GM18951 (cell line): Measurements from ENCODE around the gene XIRP2.

ENCODE experiments used
- POLR2A ChIP-seq: IDR thresholded peaks from 4 replicates; pipeline ENCODE4 v1.6.1; 2011; ENCODE audit warnings: mild to moderate bottlenecking; ENCODE audit not compliant: insufficient read length, insufficient read depth; ENCODE audit errors: extremely low read depth
- in situ Hi-C: fragments of 300-500 bp; cut with MboI; formaldehyde crosslinking; loops from one replicate; pipeline ENCODE4 v1.12.0; 2022; ENCODE audit warnings: low sequenced_read_pairs, mixed read lengths, inconsistent platforms; ENCODE audit not compliant: unreplicated experiment

Gene XIRP2

DNA sequence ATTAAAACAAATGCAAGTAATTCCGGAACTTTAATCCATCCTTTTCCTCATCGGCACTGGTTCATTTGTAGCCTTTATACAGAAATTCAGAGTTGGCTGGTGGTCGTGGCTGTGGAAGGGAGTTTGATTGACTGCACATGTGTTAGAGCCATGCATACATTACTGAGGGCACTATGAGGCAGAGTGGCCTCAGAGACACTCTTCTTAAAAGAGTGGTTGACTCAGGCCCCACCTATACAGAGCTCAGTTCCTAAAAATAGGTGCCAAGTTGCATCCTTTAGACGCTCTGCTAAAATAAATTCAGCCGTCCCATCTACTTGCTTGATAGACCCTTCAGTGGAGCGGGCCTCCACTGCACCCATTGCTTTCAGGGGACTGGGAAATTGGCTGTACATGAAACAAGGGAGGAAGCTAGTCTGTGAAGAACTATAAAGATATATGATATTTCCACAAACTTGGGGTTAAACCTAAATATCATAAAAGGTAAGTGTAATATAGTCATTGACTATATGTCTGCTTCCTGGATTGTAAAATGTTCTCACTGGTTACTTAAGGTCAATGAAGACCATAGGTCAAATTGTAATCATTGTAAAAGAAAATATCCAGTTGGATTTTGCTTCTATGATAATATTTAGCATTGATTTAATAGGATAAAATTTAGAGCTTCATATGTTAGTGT lies 298.9 kb downstream of the XIRP2 start:
- in situ Hi-C loops = no loop called here
- no peak for TF ChIP-seq POLR2A

DNA sequence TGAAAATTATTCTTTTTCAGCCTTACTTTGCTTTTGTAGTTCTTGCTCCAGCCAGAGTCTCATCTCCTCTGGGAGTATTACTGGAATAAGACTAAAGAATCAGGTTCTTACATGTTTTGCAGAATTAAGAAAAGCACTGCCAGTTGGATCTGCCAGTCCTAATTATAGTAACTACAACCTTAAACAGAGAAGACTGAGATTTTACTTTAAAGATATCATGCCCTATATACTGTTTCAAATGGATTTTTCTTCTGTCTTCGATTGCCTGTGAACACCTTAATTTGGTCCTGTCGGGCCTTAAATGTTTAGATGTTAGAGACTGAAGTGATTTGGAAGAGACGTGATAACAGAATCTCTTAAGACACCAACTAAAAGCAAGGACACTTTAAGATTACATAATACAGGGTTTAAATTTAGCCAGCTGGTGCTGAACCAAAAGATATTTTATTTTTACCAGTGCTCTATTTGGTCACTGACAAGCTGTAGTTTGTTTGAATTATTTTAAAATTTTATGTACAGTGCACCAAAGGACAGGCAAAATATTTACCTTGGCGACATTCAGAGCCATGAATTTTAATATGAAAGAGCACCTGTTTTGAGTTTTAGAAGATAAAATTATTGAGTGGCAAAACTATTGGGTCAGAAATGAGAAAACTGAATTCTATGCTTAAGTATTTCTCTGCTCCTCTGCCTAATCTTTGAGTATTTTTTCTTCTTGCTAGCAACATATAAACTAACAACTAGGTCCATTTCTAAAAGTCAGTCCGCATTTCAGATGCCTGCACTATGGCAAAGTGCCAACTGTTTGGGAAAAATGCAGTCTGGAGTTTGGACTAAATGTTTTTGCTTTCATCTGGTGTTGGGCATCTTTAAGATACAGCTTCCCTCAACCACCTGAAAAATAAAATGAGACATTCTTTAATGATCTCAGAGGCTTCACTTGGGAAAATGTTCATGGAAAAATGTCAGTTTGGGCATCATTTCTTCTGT lies 300.0 kb downstream of the XIRP2 start:
- in situ Hi-C loops = no loop called here
- no peak for TF ChIP-seq POLR2A

DNA sequence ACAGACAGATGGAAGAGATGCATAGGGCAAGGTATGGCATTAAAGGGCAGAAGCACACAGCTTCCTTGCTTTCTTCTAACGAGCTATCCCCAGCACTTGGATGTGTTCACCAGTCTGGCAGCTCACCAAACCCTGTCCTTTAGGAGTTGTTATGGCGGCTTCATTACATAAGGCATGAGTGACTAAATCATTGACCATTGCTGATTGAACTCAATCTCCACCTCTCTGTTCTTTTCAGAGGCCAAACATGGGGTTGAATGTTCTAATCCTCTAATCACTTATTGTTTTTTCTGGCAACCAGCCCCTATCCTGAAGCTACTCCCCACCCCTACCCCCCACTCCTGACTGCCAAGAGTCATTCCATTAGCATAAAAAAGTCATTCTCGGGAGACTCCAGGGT lies 301.8 kb downstream of the XIRP2 start:
- in situ Hi-C loops = no loop called here
- TF ChIP-seq POLR2A = no peak

DNA sequence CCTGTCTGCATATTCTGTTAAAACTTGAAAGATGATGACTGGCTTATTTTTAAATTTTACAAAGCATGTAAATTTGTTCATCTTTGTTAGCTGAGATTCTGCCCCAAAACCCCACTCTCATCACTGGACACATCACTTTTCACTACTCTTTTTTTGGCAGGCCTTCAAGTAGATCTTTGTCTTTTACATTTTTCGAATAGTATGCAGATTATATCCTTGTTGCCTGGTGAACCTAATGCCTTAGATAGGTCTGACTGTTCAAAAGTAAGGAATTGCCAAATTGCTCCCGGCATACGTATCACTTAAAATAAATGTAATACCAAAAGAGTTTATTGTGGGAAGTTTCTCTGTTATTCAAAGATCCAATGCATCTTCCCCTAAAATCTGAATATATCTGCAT lies 303.3 kb downstream of the XIRP2 start:
- no peak for TF ChIP-seq POLR2A
- in situ Hi-C loops = no loop called here

DNA sequence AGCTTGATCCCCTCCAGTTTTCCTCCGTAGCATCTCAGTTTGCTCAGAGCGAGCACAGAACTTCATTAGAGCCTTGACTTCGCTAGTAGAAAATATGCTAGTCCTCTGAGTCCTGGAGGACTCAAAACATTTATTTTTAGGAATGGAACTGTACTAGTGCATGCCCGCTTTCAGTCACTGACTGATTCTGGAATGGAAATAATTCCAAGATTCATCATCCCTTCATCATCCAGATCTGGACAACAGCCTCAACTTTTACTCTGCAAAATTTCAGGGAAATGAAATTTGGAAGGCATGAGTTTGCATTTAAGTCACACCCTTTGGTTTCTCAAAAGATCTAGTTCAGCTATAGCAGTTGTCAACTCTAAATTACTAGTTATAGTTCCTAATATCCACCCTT lies 304.6 kb downstream of the XIRP2 start:
- in situ Hi-C loops = no loop called here

DNA sequence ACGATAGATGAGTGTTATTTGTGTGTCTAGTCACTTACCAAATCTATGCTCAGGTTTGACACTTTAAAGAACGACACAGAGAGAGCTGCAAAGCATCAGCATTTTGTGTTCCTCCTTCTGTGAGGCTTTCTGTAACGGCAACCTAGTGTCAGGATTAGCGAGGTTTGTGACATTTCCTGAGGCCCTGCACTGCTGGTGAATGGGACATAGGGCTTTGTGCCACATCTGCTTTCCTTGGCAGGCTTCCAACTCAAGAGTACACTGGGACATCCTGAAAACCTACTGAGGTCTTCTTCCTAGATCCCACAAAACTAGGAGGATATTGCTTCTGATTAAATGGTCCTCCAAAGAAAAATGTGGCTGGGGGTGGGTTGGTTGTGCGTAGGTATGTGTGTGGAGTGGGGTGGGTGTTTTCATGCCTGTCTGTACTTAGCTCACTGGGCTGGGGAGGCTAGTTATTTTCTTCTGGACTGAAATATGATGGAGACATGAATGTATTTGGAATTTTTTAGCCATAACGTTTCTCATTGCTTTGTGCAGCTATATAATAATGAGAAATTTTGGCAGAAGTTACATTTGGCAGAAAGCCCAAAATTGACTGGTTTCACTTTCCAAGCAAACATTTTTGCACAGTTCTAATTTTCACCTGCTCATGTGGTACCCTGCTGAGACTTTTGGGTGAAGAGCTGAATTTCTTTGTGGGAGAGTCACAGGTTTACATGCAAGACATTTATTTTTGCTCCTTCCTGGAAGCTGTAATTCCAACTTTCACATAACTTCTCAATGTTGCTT lies 308.4 kb downstream of the XIRP2 start:
- no peak for TF ChIP-seq POLR2A
- in situ Hi-C loops = no loop called here

More for the DNA sequence above, 304.6 kb downstream of the XIRP2 start:
- TF ChIP-seq POLR2A = no peak

DNA sequence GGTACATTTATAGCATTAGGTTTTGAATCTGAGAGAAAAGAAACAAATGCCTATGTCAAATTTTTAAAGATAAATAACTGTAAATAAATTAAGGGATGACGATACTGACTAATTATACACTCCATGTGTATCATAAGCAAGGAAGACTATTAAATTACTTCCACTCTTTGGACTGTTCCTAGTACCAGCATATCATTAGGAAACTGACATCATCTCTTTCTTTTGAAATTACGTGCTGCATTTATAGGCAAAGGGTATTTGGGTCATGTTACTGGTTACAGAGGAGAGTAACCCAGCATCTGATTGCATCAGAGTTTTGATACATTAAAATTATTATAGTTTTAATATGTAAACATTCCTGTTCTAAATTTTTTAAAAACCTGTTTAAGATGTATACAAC lies 309.7 kb downstream of the XIRP2 start:
- no peak for TF ChIP-seq POLR2A
- in situ Hi-C loops = no loop called here

DNA sequence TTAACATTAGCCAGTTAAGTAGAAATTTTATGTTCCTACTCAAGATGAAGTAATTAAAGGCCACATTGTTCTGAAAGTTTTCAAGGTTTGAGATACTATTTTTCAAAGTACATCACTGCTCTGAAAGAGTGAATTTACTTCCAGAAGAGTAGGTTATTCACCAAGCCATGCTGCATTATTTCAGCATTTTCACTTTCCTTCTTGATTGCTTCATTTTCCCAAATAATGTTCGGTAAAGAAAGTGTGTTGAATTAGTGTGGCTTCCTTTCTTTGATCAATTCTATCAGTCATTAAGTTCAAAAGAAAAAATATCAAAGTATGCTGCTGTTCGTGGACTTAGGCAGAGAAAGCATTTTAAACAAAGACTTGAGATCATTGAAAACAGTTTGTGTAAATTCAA lies 310.3 kb downstream of the XIRP2 start:
- no peak for TF ChIP-seq POLR2A
- in situ Hi-C loops = no loop called here

DNA sequence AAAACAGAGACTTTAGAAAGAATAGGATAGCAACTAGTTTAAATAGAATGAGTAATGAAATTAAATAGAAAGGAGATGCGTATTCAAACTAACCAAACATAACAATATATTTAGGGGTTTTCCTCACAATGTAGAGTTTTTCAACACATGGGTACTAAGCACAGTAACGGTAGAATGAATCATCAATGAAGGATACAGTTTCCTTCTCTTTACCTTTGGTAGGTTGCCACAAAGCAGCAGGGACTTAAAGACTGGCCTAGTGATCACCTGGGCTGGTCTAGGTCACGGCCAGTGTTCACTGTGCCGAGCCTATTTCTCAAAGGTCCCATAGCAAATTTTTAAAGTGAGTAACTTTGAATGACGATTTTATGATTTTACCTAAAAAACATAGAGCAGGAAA lies 311.7 kb downstream of the XIRP2 start:
- in situ Hi-C loops = no loop called here
- TF ChIP-seq POLR2A = no peak

DNA sequence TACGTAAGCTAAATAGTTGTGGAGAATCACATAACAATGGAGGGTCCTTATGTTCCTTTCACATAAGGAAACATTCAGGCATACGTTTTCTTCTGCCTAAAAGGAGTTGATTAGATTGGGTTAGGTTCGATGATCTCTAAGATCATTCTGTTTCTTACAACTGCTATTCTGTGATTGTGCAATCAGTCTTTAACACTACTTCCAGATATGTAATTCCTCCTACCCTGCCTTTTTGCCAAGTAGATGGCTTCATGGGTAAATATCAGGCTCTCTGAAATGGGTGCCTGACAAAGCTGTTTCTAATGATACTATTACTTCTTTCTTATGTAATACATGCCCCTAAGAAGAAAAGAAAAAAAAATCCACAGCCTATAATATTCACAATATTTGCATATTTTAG lies 321.5 kb downstream of the XIRP2 start:
- in situ Hi-C loops = no loop called here

DNA sequence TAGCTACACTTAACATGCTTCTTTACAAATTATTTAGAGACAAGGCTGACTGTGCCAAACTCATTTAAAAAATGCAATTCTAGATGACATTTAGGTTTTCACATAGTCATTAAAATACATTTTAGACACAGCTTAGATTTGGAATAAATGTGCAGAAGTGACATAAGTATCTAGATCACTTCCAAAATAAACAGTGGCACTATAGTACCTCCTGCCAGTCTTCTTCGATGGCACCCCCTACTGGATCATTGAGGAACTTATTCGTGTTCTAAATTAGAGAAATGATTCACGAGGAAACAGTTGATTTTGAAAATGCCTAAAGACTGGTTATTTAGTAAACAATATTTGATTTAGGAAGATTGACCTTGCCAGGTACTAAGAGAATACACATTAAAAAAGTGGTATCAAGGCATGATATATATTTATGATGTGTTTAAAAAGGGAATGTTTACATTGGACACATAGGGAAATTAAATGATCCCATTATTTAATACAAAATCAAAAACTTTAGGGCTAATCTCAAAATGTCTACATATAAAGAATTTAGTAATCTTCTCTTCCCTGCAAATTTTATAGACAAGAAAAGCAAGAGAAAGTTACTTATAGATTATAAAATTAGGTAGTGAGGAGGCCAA lies 323.9 kb downstream of the XIRP2 start:
- in situ Hi-C loops = no loop called here
- no peak for TF ChIP-seq POLR2A

More for the DNA sequence above, 321.5 kb downstream of the XIRP2 start:
- no peak for TF ChIP-seq POLR2A

DNA sequence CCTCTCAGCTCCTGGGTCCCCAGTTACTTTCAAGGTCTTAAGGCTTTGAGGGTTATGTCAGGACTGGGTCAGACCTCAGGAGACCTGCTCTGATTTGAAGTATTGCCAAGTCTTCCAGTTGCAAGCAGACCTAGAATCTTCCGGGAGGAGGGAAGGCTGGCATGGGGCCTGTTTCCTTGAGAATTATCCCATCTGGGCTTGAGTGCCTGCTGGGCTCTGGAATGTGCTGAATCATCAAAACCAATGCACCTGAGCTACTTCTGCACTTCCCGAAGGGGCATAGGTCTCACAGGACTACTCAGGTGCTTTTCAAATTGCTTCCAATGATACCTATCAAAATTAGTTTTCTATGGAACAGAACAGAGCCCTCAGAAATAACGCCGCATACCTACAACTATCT lies 327.3 kb downstream of the XIRP2 start:
- TF ChIP-seq POLR2A = no peak
- in situ Hi-C loops = no loop called here

DNA sequence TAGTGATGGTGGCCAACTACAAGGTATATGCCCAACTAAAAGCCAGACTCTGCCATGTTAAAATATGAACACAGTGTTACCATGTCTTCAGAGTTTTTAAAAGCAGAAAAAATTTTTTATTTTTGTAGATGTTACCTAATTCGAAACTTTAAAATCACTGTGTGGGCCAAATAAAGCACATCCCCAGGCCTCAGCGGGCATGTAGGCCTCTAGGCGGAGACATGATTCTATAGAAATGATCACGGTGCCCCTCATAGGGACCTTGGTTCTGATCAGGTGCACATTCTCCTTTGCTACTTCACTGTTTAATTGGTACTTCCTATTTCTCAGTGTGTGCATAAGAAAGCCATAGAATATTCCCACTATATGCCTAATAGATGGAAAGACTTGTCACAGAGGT lies 349.2 kb downstream of the XIRP2 start:
- no peak for TF ChIP-seq POLR2A
- in situ Hi-C loops = no loop called here
